Nephron progenitor cell (in vitro differentiated cells): ENCODE measurements around the gene RASAL2.

ENCODE experiments used
- DNase-seq: peaks from one replicate; pipeline ENCODE4 v3.0.0; 2021
- H3K27ac Mint-ChIP-seq: 2 replicates; pipeline ENCODE4 v1.8.0; 2021; ENCODE audit warnings: mild to moderate bottlenecking, moderate library complexity, mixed read lengths
- H3K27me3 Mint-ChIP-seq: 2 replicates; pipeline ENCODE4 v1.8.0; 2021; ENCODE audit warnings: mild to moderate bottlenecking, low read depth, mixed read lengths; ENCODE audit not compliant: poor library complexity
- H3K36me3 Mint-ChIP-seq: 2 replicates; pipeline ENCODE4 v1.8.0; 2021; ENCODE audit warnings: low read depth, mixed read lengths
- H3K4me1 Mint-ChIP-seq: 2 replicates; pipeline ENCODE4 v1.8.0; 2021; ENCODE audit warnings: mixed read lengths
- H3K4me3 Mint-ChIP-seq: 2 replicates; pipeline ENCODE4 v1.8.0; 2021; ENCODE audit warnings: mild to moderate bottlenecking, moderate library complexity, mixed read lengths
- H3K9me3 Mint-ChIP-seq: 2 replicates; pipeline ENCODE4 v1.8.0; 2021; ENCODE audit warnings: mild to moderate bottlenecking, moderate library complexity, mixed read lengths
- CTCF ChIP-seq: fragments of 200-600 bp; sonication (generic); IDR thresholded peaks from 2 replicates; pipeline ENCODE4 v1.5.0; 2021; ENCODE audit warnings: antibody characterized with exemption

RASAL2 gene

GRCh38 chr1:178232949-178233348 lies 139.0 kb downstream of the RASAL2 start:
- no peaks in the 10 kb centered on the region for H3K9me3 Mint-ChIP-seq
- H3K27me3 Mint-ChIP-seq, result no peaks in the 10 kb centered on the region
- no peaks in the 10 kb centered on the region for H3K36me3 Mint-ChIP-seq
- no peak overlapping the region for H3K4me3 Mint-ChIP-seq
- no peak for DNase-seq
- no peak for TF ChIP-seq CTCF
- H3K4me1 Mint-ChIP-seq, result peaks cover 4% of the 10 kb centered on the region
- H3K27ac Mint-ChIP-seq, result no peak overlapping the region

GRCh38 chr1:178237121-178237520 lies 143.2 kb downstream of the RASAL2 start:
- peaks cover 4% of the 10 kb centered on the region for H3K4me1 Mint-ChIP-seq
- no peak for DNase-seq

GRCh38 chr1:178238722-178239510 lies 145.0 kb downstream of the RASAL2 start:
- Mint-ChIP-seq H3K36me3 (no peaks in the 10 kb centered on the region), H3K4me3 (no peak overlapping the region), H3K27ac (no peak overlapping the region), H3K27me3 (no peaks in the 10 kb centered on the region), H3K4me1 (no peaks in the 10 kb centered on the region), H3K9me3 (no peaks in the 10 kb centered on the region)
- no peak for DNase-seq
- no peak for TF ChIP-seq CTCF

More at GRCh38 chr1:178237121-178237520, 143.2 kb downstream of the RASAL2 start:
- no peak for TF ChIP-seq CTCF
- Mint-ChIP-seq H3K27me3 (no peaks in the 10 kb centered on the region), H3K9me3 (no peaks in the 10 kb centered on the region), H3K27ac (no peak overlapping the region), H3K4me3 (no peak overlapping the region), H3K36me3 (no peaks in the 10 kb centered on the region)

GRCh38 chr1:178241057-178241456 lies 147.2 kb downstream of the RASAL2 start:
- no peak overlapping the region for H3K27ac Mint-ChIP-seq
- H3K9me3 Mint-ChIP-seq, result peaks cover 14% of the 10 kb centered on the region
- DNase-seq, result no peak
- H3K4me3 Mint-ChIP-seq, result no peak overlapping the region
- no peak for TF ChIP-seq CTCF
- peaks cover 2% of the 10 kb centered on the region for H3K27me3 Mint-ChIP-seq
- H3K36me3 Mint-ChIP-seq, result no peaks in the 10 kb centered on the region
- no peaks in the 10 kb centered on the region for H3K4me1 Mint-ChIP-seq

GRCh38 chr1:178241837-178242236 lies 147.9 kb downstream of the RASAL2 start:
- no peak for DNase-seq
- Mint-ChIP-seq H3K27ac (no peak overlapping the region), H3K27me3 (peaks cover 5% of the 10 kb centered on the region), H3K36me3 (no peaks in the 10 kb centered on the region), H3K4me3 (no peak overlapping the region), H3K9me3 (peaks cover 22% of the 10 kb centered on the region), H3K4me1 (no peaks in the 10 kb centered on the region)
- TF ChIP-seq CTCF, result peak; percentile 9

GRCh38 chr1:178243119-178243518 lies 149.2 kb downstream of the RASAL2 start:
- no peak for DNase-seq
- peaks cover 13% of the 10 kb centered on the region for H3K36me3 Mint-ChIP-seq
- peaks cover 35% of the 10 kb centered on the region for H3K9me3 Mint-ChIP-seq
- peaks cover 5% of the 10 kb centered on the region for H3K27me3 Mint-ChIP-seq
- no peak overlapping the region for H3K27ac Mint-ChIP-seq
- no peak overlapping the region for H3K4me3 Mint-ChIP-seq
- no peak for TF ChIP-seq CTCF
- H3K4me1 Mint-ChIP-seq, result no peaks in the 10 kb centered on the region
